ENCODE results near the gene TRPM7. TPM values are rescaled to one million over a fixed set of nuclear protein-coding genes. Genes with fewer than 3 reads are reported as not detected.

TRPM7 gene
- total RNA-seq, 1 experiment from 2014 or later: 35.1 TPM

GRCh38 chr15:50523851-50524251, 162.7 kb downstream of the TRPM7 start:
- Histone ChIP-seq H2BK5ac (ENCODE audit: insufficient read length, low read length) (no peak overlapping the region), H3K79me2 (ENCODE audit: insufficient read depth, low read length) (no peaks in the 10 kb centered on the region), H3K27me3 (ENCODE audit: insufficient read depth, low read length) (no peaks in the 10 kb centered on the region), H2BK15ac (ENCODE audit: low read depth, low read length) (no peak overlapping the region), H3K4ac (ENCODE audit: low read depth, low read length) (no peak overlapping the region), H2BK20ac (ENCODE audit: low read depth, low read length, poor library complexity, severe bottlenecking) (no peak overlapping the region), H3K56ac (ENCODE audit: insufficient read length, low read depth, low read length) (no peak overlapping the region), H2BK120ac (ENCODE audit: low read depth, low read length, poor library complexity, severe bottlenecking) (no peak overlapping the region), H4K20me1 (ENCODE audit: control insufficient read depth, insufficient read depth, insufficient read length) (no peaks in the 10 kb centered on the region), H3T11ph (ENCODE audit: low read length) (no peak overlapping the region), H3K23me2 (ENCODE audit: insufficient read length, low read depth, low read length, poor library complexity, severe bottlenecking) (no peaks in the 10 kb centered on the region), H3K9me3 (ENCODE audit: control insufficient read depth, low read depth, low read length) (no peaks in the 10 kb centered on the region), H3K27ac (ENCODE audit: insufficient read length, low read depth, low read length) (no peak overlapping the region), H3K23ac (ENCODE audit: insufficient read length, low read depth, low read length) (no peak overlapping the region), H3K14ac (ENCODE audit: insufficient read depth, low read length) (no peak overlapping the region), H2BK12ac (ENCODE audit: insufficient read length, low read depth, low read length) (no peak overlapping the region), H3K4me2 (ENCODE audit: insufficient read depth, insufficient read length, low read length) (no peak overlapping the region), H4K91ac (ENCODE audit: insufficient read length, low read depth, low read length) (no peak overlapping the region), H4K5ac (ENCODE audit: insufficient read length, low read depth, low read length) (no peak overlapping the region), H3K79me1 (ENCODE audit: insufficient read depth, low read depth, low read length, poor library complexity, severe bottlenecking) (no peaks in the 10 kb centered on the region), H3K9ac (ENCODE audit: extremely low read depth, insufficient read length, low read length) (no peak overlapping the region), H3K4me1 (ENCODE audit: insufficient read depth, low read length) (no peaks in the 10 kb centered on the region), H2AFZ (ENCODE audit: low read length) (no peak overlapping the region), H3K18ac (ENCODE audit: insufficient read length, low read depth, low read length) (no peak overlapping the region), H4K8ac (replicated peaks; ENCODE audit: insufficient read length, low read depth, low read length) (no peak overlapping the region), H2AK5ac (ENCODE audit: insufficient read length, low read length) (no peak overlapping the region)
- Mint-ChIP-seq H3K9me3 (peaks cover 0 to 2% of the 10 kb centered on the region in 2 experiments; a peak in 3 of 5 replicates), H3K4me3 (no peak overlapping the region), H3K27ac (no peak overlapping the region), H3K4me1 (no peaks in the 10 kb centered on the region), H3K36me3 (ENCODE audit: insufficient read depth in 1 of 3, low read depth in 3 of 3) (no peaks in the 10 kb centered on the region), H3K27me3 (ENCODE audit: low read depth) (no peaks in the 10 kb centered on the region)
- DNase-seq: no peak
- no CpG with 5 or more reads among the region's 5 CpGs for WGBS (ENCODE audit: extremely low coverage, insufficient read length, low lambda C conversion rate)
- TF ChIP-seq, protein P1, sequence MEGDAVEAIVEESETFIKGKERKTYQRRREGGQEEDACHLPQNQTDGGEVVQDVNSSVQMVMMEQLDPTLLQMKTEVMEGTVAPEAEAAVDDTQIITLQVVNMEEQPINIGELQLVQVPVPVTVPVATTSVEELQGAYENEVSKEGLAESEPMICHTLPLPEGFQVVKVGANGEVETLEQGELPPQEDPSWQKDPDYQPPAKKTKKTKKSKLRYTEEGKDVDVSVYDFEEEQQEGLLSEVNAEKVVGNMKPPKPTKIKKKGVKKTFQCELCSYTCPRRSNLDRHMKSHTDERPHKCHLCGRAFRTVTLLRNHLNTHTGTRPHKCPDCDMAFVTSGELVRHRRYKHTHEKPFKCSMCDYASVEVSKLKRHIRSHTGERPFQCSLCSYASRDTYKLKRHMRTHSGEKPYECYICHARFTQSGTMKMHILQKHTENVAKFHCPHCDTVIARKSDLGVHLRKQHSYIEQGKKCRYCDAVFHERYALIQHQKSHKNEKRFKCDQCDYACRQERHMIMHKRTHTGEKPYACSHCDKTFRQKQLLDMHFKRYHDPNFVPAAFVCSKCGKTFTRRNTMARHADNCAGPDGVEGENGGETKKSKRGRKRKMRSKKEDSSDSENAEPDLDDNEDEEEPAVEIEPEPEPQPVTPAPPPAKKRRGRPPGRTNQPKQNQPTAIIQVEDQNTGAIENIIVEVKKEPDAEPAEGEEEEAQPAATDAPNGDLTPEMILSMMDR (conservative IDR thresholded peaks at IDR 0.05): no peak
